CD14-positive monocyte (primary cell): ENCODE data around the gene CKAP5. TPM values are rescaled to one million over a fixed set of nuclear protein-coding genes. Genes with fewer than 3 reads are reported as not detected.

Experiments used
- DNase-seq, 3 donors: peaks; one replicate each; pipeline ENCODE4 v3.0.0-alpha.2; 2011 to 2022
- H2AFZ ChIP-seq: 2 replicates; pipeline ENCODE4 v1.6.0; 2012; ENCODE audit warnings: mild to moderate bottlenecking, low read depth, low read length, inconsistent platforms; ENCODE audit not compliant: insufficient read depth, poor library complexity, severe bottlenecking
- H3K27ac ChIP-seq, 2 donors: 1 replicate in 1 of 2; 2 replicates in 1 of 2; pipeline ENCODE4 v1.5.1; 2012 to 2013; ENCODE audit warnings: low read length in 2 of 2, control low read depth in 1 of 2, inconsistent platforms in 1 of 2, low read depth in 1 of 2, mild to moderate bottlenecking in 1 of 2
- H3K27me3 ChIP-seq, 2 donors: one replicate each; pipeline versions ENCODE4 v1.6.0 to v1.6.1; 2011 to 2013; ENCODE audit warnings: low read length in 2 of 2; ENCODE audit not compliant: control insufficient read depth in 2 of 2, insufficient read depth in 2 of 2
- H3K36me3 ChIP-seq, 2 donors: replicated peaks in 1 of 2; 1 replicate in 1 of 2; 2 replicates in 1 of 2; pipeline versions ENCODE4 v1.5.1 to v1.6.1; 2012 to 2013; ENCODE audit warnings: low read length in 2 of 2, control low read depth in 1 of 2, inconsistent platforms in 1 of 2, mild to moderate bottlenecking in 1 of 2; ENCODE audit not compliant: insufficient read depth in 2 of 2, control insufficient read depth in 1 of 2
- H3K4me1 ChIP-seq, 2 donors: 1 replicate in 1 of 2; 2 replicates in 1 of 2; pipeline versions ENCODE4 v1.5.1 to v1.6.1; 2012 to 2013; ENCODE audit warnings: low read length in 2 of 2, control low read depth in 1 of 2, inconsistent platforms in 1 of 2, mild to moderate bottlenecking in 1 of 2, moderate library complexity in 1 of 2; ENCODE audit not compliant: insufficient read depth in 2 of 2, control insufficient read depth in 1 of 2
- H3K4me2 ChIP-seq: replicated peaks from 2 replicates; pipeline ENCODE3; 2012; ENCODE audit warnings: low read length, moderate library complexity, mild to moderate bottlenecking; ENCODE audit not compliant: poor library complexity, severe bottlenecking; ENCODE audit errors: extremely low read depth
- H3K4me3 ChIP-seq, 3 experiments: fragments of 200-600 bp in 1 of 3; sonication (generic) in 1 of 3; replicated peaks in 1 of 3; 1 replicate in 2 of 3; 2 replicates in 1 of 3; pipeline ENCODE4 v1.5.1; 2011 to 2013; ENCODE audit warnings: low read length in 3 of 3, mild to moderate bottlenecking in 3 of 3, control low read depth in 2 of 3, low read depth in 2 of 3, inconsistent platforms in 1 of 3, moderate library complexity in 1 of 3
- H3K79me2 ChIP-seq: 2 replicates; pipeline ENCODE4 v1.6.0; 2012; ENCODE audit warnings: mild to moderate bottlenecking, control low read depth, inconsistent platforms, low read length, moderate library complexity; ENCODE audit not compliant: insufficient read depth
- H3K9ac ChIP-seq: 2 replicates; pipeline ENCODE4 v1.6.0; 2017; ENCODE audit warnings: low read length, mild to moderate bottlenecking; ENCODE audit not compliant: insufficient read depth, poor library complexity, severe bottlenecking
- H3K9me3 ChIP-seq, 2 donors: replicated peaks in 1 of 2; 1 replicate in 1 of 2; 2 replicates in 1 of 2; pipeline versions ENCODE4 v1.5.1 to v1.6.1; 2012 to 2013; ENCODE audit warnings: low read length in 2 of 2, control low read depth in 1 of 2; ENCODE audit not compliant: control insufficient read depth in 1 of 2, insufficient read depth in 1 of 2
- H4K20me1 ChIP-seq: 2 replicates; pipeline ENCODE4 v1.6.0; 2012; ENCODE audit warnings: mild to moderate bottlenecking, low read length, control low read depth, moderate library complexity; ENCODE audit not compliant: insufficient read depth
- H3K27ac Mint-ChIP-seq, 7 donors: one replicate each; pipeline ENCODE4 v1.8.0; 2020; ENCODE audit warnings: mild to moderate bottlenecking in 7 of 7, mixed read lengths in 7 of 7, moderate library complexity in 6 of 7, inconsistent platforms in 2 of 7
- H3K27me3 Mint-ChIP-seq, 3 donors: one replicate each; pipeline ENCODE4 v1.8.0; 2021 to 2022; ENCODE audit warnings: low read depth in 3 of 3, mild to moderate bottlenecking in 3 of 3, mixed read lengths in 3 of 3, moderate library complexity in 3 of 3, inconsistent platforms in 1 of 3
- H3K36me3 Mint-ChIP-seq, 2 donors: one replicate each; pipeline ENCODE4 v1.8.0; 2020; ENCODE audit warnings: mixed read lengths in 2 of 2, inconsistent platforms in 1 of 2, mild to moderate bottlenecking in 1 of 2
- H3K4me1 Mint-ChIP-seq: one replicate; pipeline ENCODE4 v1.8.0; 2020; ENCODE audit warnings: mild to moderate bottlenecking, mixed read lengths
- H3K4me3 Mint-ChIP-seq, 2 donors: one replicate each; pipeline ENCODE4 v1.8.0; 2020; ENCODE audit warnings: mild to moderate bottlenecking in 2 of 2, mixed read lengths in 2 of 2, moderate library complexity in 1 of 2
- H3K9me3 Mint-ChIP-seq, 7 donors: one replicate each; pipeline ENCODE4 v1.8.0; 2020 to 2022; ENCODE audit warnings: mixed read lengths in 7 of 7, mild to moderate bottlenecking in 6 of 7, moderate library complexity in 6 of 7, inconsistent platforms in 2 of 7
- WGBS: methylation state at CpG from one replicate; pipeline ENCODE4 v1.1.5; 2013; ENCODE audit warnings: missing lambda C conversion rate; ENCODE audit not compliant: insufficient coverage; 5-methylcytosine and 5-hydroxymethylcytosine counted together
- intact Hi-C, 2 donors: fragments of 100-400 bp; cut with micrococcal nuclease; formaldehyde crosslinking; loops; one replicate each; pipeline versions ENCODE4 v1.15.0 to v1.15.1; 2023
- polyA plus RNA-seq, 3 donors: library from polyadenylated mRNA; depleted of rRNA in 1 of 3; unstranded in 2 of 3; stranded (reverse) in 1 of 3; fragments of 300-500 nt in 2 of 3; fragments of >200 nt in 1 of 3; fragmentation: Illumina TruSeq in 2 of 3; gene quantifications; 1 replicate in 2 of 3; 2 replicates in 1 of 3; pipeline ENCODE4 v1.2.3, GENCODE V29; 2012 to 2021
- TF ChIP-seq, protein P1 (sequence below): fragments of 200-600 bp; IDR thresholded peaks from one replicate; pipeline ENCODE4 v1.8.0; 2022; ENCODE audit warnings: antibody characterized with exemption, mild to moderate bottlenecking

CKAP5 gene
- polyA plus RNA-seq, 3 donors: 6.4 to 10.2 (median 7.9) TPM

GRCh38 chr11:46886211-46886610 is 40.1 kb upstream of the CKAP5 start:
- no peak for DNase-seq
- H3K4me3 ChIP-seq: no peak overlapping the region
- H2AFZ ChIP-seq: no peak overlapping the region
- Mint-ChIP-seq H3K27ac (peak overlapping the region in 1 of 7 donors; percentile 45), H3K9me3 (peaks cover 0 to 3% (median 0%) of the 10 kb centered on the region in 7 donors), H3K4me3 (no peak overlapping the region), H3K27me3 (peaks cover 0 to 7% (median 1%) of the 10 kb centered on the region in 3 donors), H3K36me3 (no peaks in the 10 kb centered on the region), H3K4me1 (peaks cover 2% of the 10 kb centered on the region)
- no peaks in the 10 kb centered on the region for H3K36me3 ChIP-seq
- 93% methylated on average over 11 of the region's 11 CpGs for WGBS
- no peaks in the 10 kb centered on the region for H4K20me1 ChIP-seq
- intact Hi-C loops: no loop called here
- TF ChIP-seq, protein P1, sequence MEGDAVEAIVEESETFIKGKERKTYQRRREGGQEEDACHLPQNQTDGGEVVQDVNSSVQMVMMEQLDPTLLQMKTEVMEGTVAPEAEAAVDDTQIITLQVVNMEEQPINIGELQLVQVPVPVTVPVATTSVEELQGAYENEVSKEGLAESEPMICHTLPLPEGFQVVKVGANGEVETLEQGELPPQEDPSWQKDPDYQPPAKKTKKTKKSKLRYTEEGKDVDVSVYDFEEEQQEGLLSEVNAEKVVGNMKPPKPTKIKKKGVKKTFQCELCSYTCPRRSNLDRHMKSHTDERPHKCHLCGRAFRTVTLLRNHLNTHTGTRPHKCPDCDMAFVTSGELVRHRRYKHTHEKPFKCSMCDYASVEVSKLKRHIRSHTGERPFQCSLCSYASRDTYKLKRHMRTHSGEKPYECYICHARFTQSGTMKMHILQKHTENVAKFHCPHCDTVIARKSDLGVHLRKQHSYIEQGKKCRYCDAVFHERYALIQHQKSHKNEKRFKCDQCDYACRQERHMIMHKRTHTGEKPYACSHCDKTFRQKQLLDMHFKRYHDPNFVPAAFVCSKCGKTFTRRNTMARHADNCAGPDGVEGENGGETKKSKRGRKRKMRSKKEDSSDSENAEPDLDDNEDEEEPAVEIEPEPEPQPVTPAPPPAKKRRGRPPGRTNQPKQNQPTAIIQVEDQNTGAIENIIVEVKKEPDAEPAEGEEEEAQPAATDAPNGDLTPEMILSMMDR: no peak
- H3K9ac ChIP-seq: no peak overlapping the region
- no peaks in the 10 kb centered on the region for H3K4me1 ChIP-seq
- no peak overlapping the region for H3K27ac ChIP-seq
- H3K27me3 ChIP-seq: no peaks in the 10 kb centered on the region
- no peak overlapping the region for H3K4me2 ChIP-seq
- no peaks in the 10 kb centered on the region for H3K79me2 ChIP-seq
- H3K9me3 ChIP-seq: no peaks in the 10 kb centered on the region

- Mint-ChIP-seq H3K27ac (no peak overlapping the region), H3K9me3 (peaks cover 0 to 3% (median 0%) of the 10 kb centered on the region in 7 donors), H3K27me3 (peaks cover 0 to 7% (median 7%) of the 10 kb centered on the region in 3 donors), H3K36me3 (no peaks in the 10 kb centered on the region), H3K4me1 (no peaks in the 10 kb centered on the region), H3K4me3 (no peak overlapping the region)
- Histone ChIP-seq H3K4me1 (no peaks in the 10 kb centered on the region), H3K36me3 (no peaks in the 10 kb centered on the region), H3K4me2 (no peak overlapping the region), H3K4me3 (no peak overlapping the region), H3K27me3 (no peaks in the 10 kb centered on the region), H2AFZ (no peak overlapping the region), H3K79me2 (no peaks in the 10 kb centered on the region), H3K9ac (no peak overlapping the region), H3K27ac (no peak overlapping the region), H3K9me3 (no peaks in the 10 kb centered on the region), H4K20me1 (no peaks in the 10 kb centered on the region)
- 100% methylated on average over 6 of the region's 10 CpGs for WGBS
- TF ChIP-seq, protein P1: no peak
- intact Hi-C loops: no loop called here
- no peak for DNase-seq
Observed at GRCh38 chr11:46879056-46879585, 33.0 kb upstream of the CKAP5 start.
